ENCODE results near the gene PPP1R14C. TPM values are rescaled to one million over a fixed set of nuclear protein-coding genes. Genes with fewer than 3 reads are reported as not detected.
A peak's percentile ranks its signal among the peaks of the same experiment; 100 is the strongest.

Gene PPP1R14C
- total RNA-seq, 1 experiment from 2014 or later = not detected

GRCh38 chr6:150271501-150272263 lies 128.8 kb downstream of the PPP1R14C start:
- no peak for DNase-seq (ENCODE audit: low spot score)

GRCh38 chr6:150272264-150272975 lies 129.6 kb downstream of the PPP1R14C start:
- DNase-seq (ENCODE audit: low spot score) = no peak

GRCh38 chr6:150272976-150273315 lies 130.1 kb downstream of the PPP1R14C start:
- no peak for DNase-seq (ENCODE audit: low spot score)

- no peak for DNase-seq (ENCODE audit: low spot score)
These were observed 130.8 kb downstream of the PPP1R14C start for GRCh38 chr6:150273457-150274309.

- no peak for DNase-seq (ENCODE audit: low spot score)
These were observed 132.6 kb downstream of the PPP1R14C start for GRCh38 chr6:150275489-150275888.

GRCh38 chr6:150276168-150276936 lies 133.5 kb downstream of the PPP1R14C start:
- no peak for DNase-seq (ENCODE audit: low spot score)

GRCh38 chr6:150276937-150277742 lies 134.3 kb downstream of the PPP1R14C start:
- no peak for DNase-seq (ENCODE audit: low spot score)

GRCh38 chr6:150279533-150279932 lies 136.7 kb downstream of the PPP1R14C start:
- DNase-seq (ENCODE audit: low spot score) = no peak

- no peak for DNase-seq (ENCODE audit: low spot score)
These were observed 137.9 kb downstream of the PPP1R14C start for GRCh38 chr6:150280703-150281102.

- DNase-seq (ENCODE audit: low spot score) = no peak
These were observed 138.9 kb downstream of the PPP1R14C start for GRCh38 chr6:150281767-150282166.

- no peak for DNase-seq (ENCODE audit: low spot score)
These were observed 140.0 kb downstream of the PPP1R14C start for GRCh38 chr6:150282806-150283205.

- DNase-seq (ENCODE audit: low spot score) = no peak
These were observed 143.6 kb downstream of the PPP1R14C start for GRCh38 chr6:150286460-150286859.

- DNase-seq (ENCODE audit: low spot score) = no peak
These were observed 144.1 kb downstream of the PPP1R14C start for GRCh38 chr6:150286912-150287311.

- DNase-seq (ENCODE audit: low spot score) = no peak
These were observed 145.6 kb downstream of the PPP1R14C start for GRCh38 chr6:150288456-150288855.

GRCh38 chr6:150289454-150290071 lies 146.7 kb downstream of the PPP1R14C start:
- no peak for DNase-seq (ENCODE audit: low spot score)

GRCh38 chr6:150290429-150290828 lies 147.6 kb downstream of the PPP1R14C start:
- no peak for DNase-seq (ENCODE audit: low spot score)

GRCh38 chr6:150291968-150292710 lies 149.3 kb downstream of the PPP1R14C start:
- no peak for DNase-seq (ENCODE audit: low spot score)

- DNase-seq (ENCODE audit: low spot score) = no peak
These were observed 150.2 kb downstream of the PPP1R14C start for GRCh38 chr6:150293019-150293418.

- peak; percentile 8 for DNase-seq (ENCODE audit: low spot score)
These were observed 150.8 kb downstream of the PPP1R14C start for GRCh38 chr6:150293423-150294173.

All from H4 (cell line).